ENCODE results near the gene ZBTB18.

The ZBTB18 gene

GRCh38 chr1:244049162-244050013 lies 1.7 kb upstream of the ZBTB18 start:
- Histone ChIP-seq H3K9me3 (ENCODE audit: control insufficient read depth in 5 of 5, low read length in 5 of 5) (no peaks in the 10 kb centered on the region), H3K4me1 (ENCODE audit: control insufficient read depth in 5 of 5, insufficient read depth in 5 of 5, low read length in 5 of 5) (peaks cover 0 to 48% (median 33%) of the 10 kb centered on the region in 5 donors), H3K9ac (ENCODE audit: low read length in 5 of 5) (peak overlapping the region; percentile 17 to 76 (median 69)), H3K4me3 (ENCODE audit: low read depth in 1 of 5, low read length in 5 of 5) (peak overlapping the region; percentile 75 to 96 (median 85)), H3K27me3 (ENCODE audit: control insufficient read depth in 5 of 5, insufficient read depth in 4 of 5, low read length in 5 of 5) (no peaks in the 10 kb centered on the region), H3K36me3 (ENCODE audit: control insufficient read depth in 5 of 5, insufficient read depth in 5 of 5, low read length in 5 of 5) (peaks cover 0 to 9% (median 7%) of the 10 kb centered on the region in 5 donors), H3K27ac (ENCODE audit: low read depth, low read length) (peak overlapping the region; percentile 56)

GRCh38 chr1:244050014-244050834 lies 859 bp upstream of the ZBTB18 start:
- Histone ChIP-seq H3K36me3 (ENCODE audit: control insufficient read depth in 5 of 5, insufficient read depth in 5 of 5, low read length in 5 of 5) (peaks cover 0 to 16% (median 15%) of the 10 kb centered on the region in 5 donors), H3K4me3 (ENCODE audit: low read depth in 1 of 5, low read length in 5 of 5) (peak overlapping the region; percentile 75 to 96 (median 85)), H3K9me3 (ENCODE audit: control insufficient read depth in 5 of 5, low read length in 5 of 5) (no peaks in the 10 kb centered on the region), H3K27ac (ENCODE audit: low read depth, low read length) (peak overlapping the region; percentile 56), H3K27me3 (ENCODE audit: control insufficient read depth in 5 of 5, insufficient read depth in 4 of 5, low read length in 5 of 5) (no peaks in the 10 kb centered on the region), H3K9ac (ENCODE audit: low read length in 5 of 5) (peak overlapping the region; percentile 17 to 76 (median 69)), H3K4me1 (ENCODE audit: control insufficient read depth in 5 of 5, insufficient read depth in 5 of 5, low read length in 5 of 5) (peaks cover 3 to 48% (median 33%) of the 10 kb centered on the region in 5 donors)

- Histone ChIP-seq H3K4me3 (ENCODE audit: low read depth in 1 of 5, low read length in 5 of 5) (no peak overlapping the region), H3K9ac (ENCODE audit: low read length in 5 of 5) (peak overlapping the region in 1 of 5 donors; percentile 3), H3K4me1 (ENCODE audit: control insufficient read depth in 5 of 5, insufficient read depth in 5 of 5, low read length in 5 of 5) (peaks cover 3 to 39% (median 28%) of the 10 kb centered on the region in 5 donors), H3K27me3 (ENCODE audit: control insufficient read depth in 5 of 5, insufficient read depth in 4 of 5, low read length in 5 of 5) (no peaks in the 10 kb centered on the region), H3K9me3 (ENCODE audit: control insufficient read depth in 5 of 5, low read length in 5 of 5) (no peaks in the 10 kb centered on the region), H3K27ac (ENCODE audit: low read depth, low read length) (no peak overlapping the region), H3K36me3 (ENCODE audit: control insufficient read depth in 5 of 5, insufficient read depth in 5 of 5, low read length in 5 of 5) (peaks cover 2 to 20% (median 15%) of the 10 kb centered on the region in 5 donors)
Measured at GRCh38 chr1:244052016-244052727, 1.1 kb downstream of the ZBTB18 start.

- no peaks in the 10 kb centered on the region for H3K27me3 ChIP-seq (ENCODE audit: control insufficient read depth in 5 of 5, insufficient read depth in 4 of 5, low read length in 5 of 5)
- H3K36me3 ChIP-seq (ENCODE audit: control insufficient read depth in 5 of 5, insufficient read depth in 5 of 5, low read length in 5 of 5) = peaks cover 2 to 20% (median 15%) of the 10 kb centered on the region in 5 donors
- H3K27ac ChIP-seq (ENCODE audit: low read depth, low read length) = no peak overlapping the region
- no peak overlapping the region for H3K9ac ChIP-seq (ENCODE audit: low read length in 5 of 5)
- H3K9me3 ChIP-seq (ENCODE audit: control insufficient read depth in 5 of 5, low read length in 5 of 5) = no peaks in the 10 kb centered on the region
- peaks cover 3 to 36% (median 27%) of the 10 kb centered on the region in 5 donors for H3K4me1 ChIP-seq (ENCODE audit: control insufficient read depth in 5 of 5, insufficient read depth in 5 of 5, low read length in 5 of 5)
- no peak overlapping the region for H3K4me3 ChIP-seq (ENCODE audit: low read depth in 1 of 5, low read length in 5 of 5)
Measured at GRCh38 chr1:244052728-244053312, 1.7 kb downstream of the ZBTB18 start.

- H3K9ac ChIP-seq (ENCODE audit: low read length in 5 of 5) = no peak overlapping the region
- no peaks in the 10 kb centered on the region for H3K27me3 ChIP-seq (ENCODE audit: control insufficient read depth in 5 of 5, insufficient read depth in 4 of 5, low read length in 5 of 5)
- peaks cover 3 to 39% (median 27%) of the 10 kb centered on the region in 5 donors for H3K4me1 ChIP-seq (ENCODE audit: control insufficient read depth in 5 of 5, insufficient read depth in 5 of 5, low read length in 5 of 5)
- H3K9me3 ChIP-seq (ENCODE audit: control insufficient read depth in 5 of 5, low read length in 5 of 5) = no peaks in the 10 kb centered on the region
- no peak overlapping the region for H3K4me3 ChIP-seq (ENCODE audit: low read depth in 1 of 5, low read length in 5 of 5)
- H3K36me3 ChIP-seq (ENCODE audit: control insufficient read depth in 5 of 5, insufficient read depth in 5 of 5, low read length in 5 of 5) = peaks cover 2 to 20% (median 15%) of the 10 kb centered on the region in 5 donors
- H3K27ac ChIP-seq (ENCODE audit: low read depth, low read length) = no peak overlapping the region
Measured at GRCh38 chr1:244053831-244054230, 2.7 kb downstream of the ZBTB18 start.

GRCh38 chr1:244054247-244054923 lies 3.3 kb downstream of the ZBTB18 start:
- H3K4me3 ChIP-seq (ENCODE audit: low read depth in 1 of 5, low read length in 5 of 5) = no peak overlapping the region
- H3K36me3 ChIP-seq (ENCODE audit: control insufficient read depth in 5 of 5, insufficient read depth in 5 of 5, low read length in 5 of 5) = peaks cover 2 to 20% (median 15%) of the 10 kb centered on the region in 5 donors
- no peaks in the 10 kb centered on the region for H3K9me3 ChIP-seq (ENCODE audit: control insufficient read depth in 5 of 5, low read length in 5 of 5)
- H3K9ac ChIP-seq (ENCODE audit: low read length in 5 of 5) = no peak overlapping the region
- no peaks in the 10 kb centered on the region for H3K27me3 ChIP-seq (ENCODE audit: control insufficient read depth in 5 of 5, insufficient read depth in 4 of 5, low read length in 5 of 5)
- peaks cover 3 to 38% (median 26%) of the 10 kb centered on the region in 5 donors for H3K4me1 ChIP-seq (ENCODE audit: control insufficient read depth in 5 of 5, insufficient read depth in 5 of 5, low read length in 5 of 5)
- H3K27ac ChIP-seq (ENCODE audit: low read depth, low read length) = no peak overlapping the region

- H3K4me3 ChIP-seq (ENCODE audit: low read depth in 1 of 5, low read length in 5 of 5) = no peak overlapping the region
- peak overlapping the region in 1 of 5 donors; percentile 71 for H3K9ac ChIP-seq (ENCODE audit: low read length in 5 of 5)
- no peak overlapping the region for H3K27ac ChIP-seq (ENCODE audit: low read depth, low read length)
- no peaks in the 10 kb centered on the region for H3K9me3 ChIP-seq (ENCODE audit: control insufficient read depth in 5 of 5, low read length in 5 of 5)
- peaks cover 3 to 33% (median 21%) of the 10 kb centered on the region in 5 donors for H3K4me1 ChIP-seq (ENCODE audit: control insufficient read depth in 5 of 5, insufficient read depth in 5 of 5, low read length in 5 of 5)
- no peaks in the 10 kb centered on the region for H3K27me3 ChIP-seq (ENCODE audit: control insufficient read depth in 5 of 5, insufficient read depth in 4 of 5, low read length in 5 of 5)
- peaks cover 2 to 20% (median 15%) of the 10 kb centered on the region in 5 donors for H3K36me3 ChIP-seq (ENCODE audit: control insufficient read depth in 5 of 5, insufficient read depth in 5 of 5, low read length in 5 of 5)
Measured at GRCh38 chr1:244054924-244055263, 3.8 kb downstream of the ZBTB18 start.

- no peaks in the 10 kb centered on the region for H3K9me3 ChIP-seq (ENCODE audit: control insufficient read depth in 5 of 5, low read length in 5 of 5)
- no peaks in the 10 kb centered on the region for H3K27me3 ChIP-seq (ENCODE audit: control insufficient read depth in 5 of 5, insufficient read depth in 4 of 5, low read length in 5 of 5)
- H3K9ac ChIP-seq (ENCODE audit: low read length in 5 of 5) = no peak overlapping the region
- H3K36me3 ChIP-seq (ENCODE audit: control insufficient read depth in 5 of 5, insufficient read depth in 5 of 5, low read length in 5 of 5) = peaks cover 2 to 20% (median 15%) of the 10 kb centered on the region in 5 donors
- no peak overlapping the region for H3K27ac ChIP-seq (ENCODE audit: low read depth, low read length)
- H3K4me1 ChIP-seq (ENCODE audit: control insufficient read depth in 5 of 5, insufficient read depth in 5 of 5, low read length in 5 of 5) = peaks cover 3 to 16% (median 5%) of the 10 kb centered on the region in 5 donors
- no peak overlapping the region for H3K4me3 ChIP-seq (ENCODE audit: low read depth in 1 of 5, low read length in 5 of 5)
Measured at GRCh38 chr1:244056577-244056976, 5.5 kb downstream of the ZBTB18 start.
